ENCODE data around the gene MFSD1. TPM values are rescaled to one million over a fixed set of nuclear protein-coding genes. Genes with fewer than 3 reads are reported as not detected.

Gene MFSD1
- total and polyA plus RNA-seq, 2 of the 4 experiments (the other 2 are of a cell fraction) = 50.4 to 64.2 TPM

DNA sequence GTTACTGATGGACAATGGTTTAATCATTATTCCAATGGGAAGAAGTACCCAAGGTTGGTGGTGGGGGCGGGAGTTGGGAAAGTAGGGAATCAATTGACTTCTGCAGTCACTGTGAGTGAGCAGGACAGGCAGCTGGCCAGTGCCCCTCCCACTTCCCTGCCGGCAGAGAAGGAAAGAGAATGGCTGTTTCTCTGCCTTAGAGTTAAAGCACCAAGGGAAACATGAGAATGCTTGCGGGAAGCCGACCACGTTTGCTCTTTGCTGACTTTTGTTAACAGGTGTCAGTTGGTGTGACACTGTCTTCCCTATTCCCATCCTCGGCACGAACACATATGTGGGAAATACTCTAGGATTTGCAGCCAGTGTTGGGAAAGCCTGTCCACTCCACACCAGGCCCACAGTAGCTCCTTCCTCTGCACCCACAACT is 33.5 kb upstream of the MFSD1 start:
- Histone ChIP-seq H3K4me3 (ENCODE audit: insufficient read depth, low read depth, low read length) (no peak overlapping the region), H3K4me1 (ENCODE audit: control insufficient read depth, insufficient read depth, low read length) (peaks cover 21% of the 10 kb centered on the region), H3K23ac (ENCODE audit: low read depth, low read length) (peak overlapping the region; percentile 94), H3K18ac (ENCODE audit: low read depth, low read length) (peak overlapping the region; percentile 96), H3K4ac (ENCODE audit: low read depth, low read length) (peak overlapping the region; percentile 95), H2BK20ac (ENCODE audit: low read depth, low read length) (peak overlapping the region; percentile 97), H3K36me3 (ENCODE audit: control insufficient read depth, insufficient read depth, low read length) (no peaks in the 10 kb centered on the region), H3K56ac (ENCODE audit: extremely low read depth, insufficient read depth, low read length) (peak overlapping the region; percentile 84), H3K9me3 (ENCODE audit: control insufficient read depth, insufficient read depth, low read length) (no peaks in the 10 kb centered on the region), H3K9ac (ENCODE audit: low read depth, low read length) (peak overlapping the region; percentile 81), H2AK9ac (replicated peaks; ENCODE audit: low read depth, low read length, poor library complexity) (peak overlapping the region; percentile 26), H2BK5ac (ENCODE audit: low read depth, low read length, poor library complexity, severe bottlenecking) (peak overlapping the region; percentile 93), H3K14ac (replicated peaks; ENCODE audit: low read depth, low read length) (peak overlapping the region; percentile 95), H3K79me1 (ENCODE audit: low read depth in 1 of 2, low read length in 2 of 2) (no peaks in the 10 kb centered on the region; a peak in 1 of 4 replicates), H3K9me1 (ENCODE audit: insufficient read depth, low read length) (peaks cover 12% of the 10 kb centered on the region), H4K5ac (ENCODE audit: low read depth, low read length) (peak overlapping the region; percentile 95), H3K4me2 (ENCODE audit: low read depth, low read length) (peak overlapping the region; percentile 89), H2BK15ac (ENCODE audit: low read depth, low read length) (peak overlapping the region; percentile 68; the same call in 2 of the 3 replicates), H2AK5ac (ENCODE audit: low read depth, low read length) (peak overlapping the region; percentile 88), H4K8ac (ENCODE audit: low read depth in 2 of 2, low read length in 2 of 2) (peak overlapping the region; percentile 76 to 91), H3K27ac (ENCODE audit: insufficient read depth, low read length) (peak overlapping the region; percentile 96), H2BK120ac (ENCODE audit: low read depth, low read length) (peak overlapping the region; percentile 96), H4K20me1 (ENCODE audit: insufficient read depth, low read length) (0 out of 2 replicates have a peak, but pooled peaks cover 2% of the 10 kb centered on the region), H4K91ac (ENCODE audit: insufficient read depth, low read depth, low read length) (peak overlapping the region; percentile 87), H3K27me3 (ENCODE audit: control insufficient read depth, insufficient read depth, low read length) (no peaks in the 10 kb centered on the region), H2AFZ (replicated peaks; ENCODE audit: low read length, poor library complexity) (peak overlapping the region; percentile 75)
- WGBS, 2 experiments (ENCODE audit: extremely low coverage in 2 of 2, insufficient read length in 1 of 2) = no CpG with 5 or more reads among the region's 7 CpGs
- POLR2A ChIA-PET (ENCODE audit: unreplicated experiment) = interaction anchor here (0.6 kb wide), 1 partner anchor 1686 kb away, joined by 8 read pairs; no protein-coding TSS in a partner anchor
- intact Hi-C loops (cut with micrococcal nuclease) (no loop called here), in situ Hi-C loops (cut with MboI; ENCODE audit: low sequenced_read_pairs) (no loop called here), dilution Hi-C loops (cut with HindIII; ENCODE audit: low sequenced_read_pairs, unreplicated experiment) (no loop called here)
- DNase-seq (peak; percentile 78), ATAC-seq (ENCODE audit: low read depth) (peak; percentile 61)
- CTCF ChIA-PET = interaction anchor here (1.1 to 1.5 kb wide), 3 partner anchors 9 to 21 kb away, joined by 3 to 4 read pairs (median 3); no protein-coding TSS in a partner anchor
- no TSS peak for BruUV-seq (replicated peaks)
- TF ChIP-seq, protein P1, sequence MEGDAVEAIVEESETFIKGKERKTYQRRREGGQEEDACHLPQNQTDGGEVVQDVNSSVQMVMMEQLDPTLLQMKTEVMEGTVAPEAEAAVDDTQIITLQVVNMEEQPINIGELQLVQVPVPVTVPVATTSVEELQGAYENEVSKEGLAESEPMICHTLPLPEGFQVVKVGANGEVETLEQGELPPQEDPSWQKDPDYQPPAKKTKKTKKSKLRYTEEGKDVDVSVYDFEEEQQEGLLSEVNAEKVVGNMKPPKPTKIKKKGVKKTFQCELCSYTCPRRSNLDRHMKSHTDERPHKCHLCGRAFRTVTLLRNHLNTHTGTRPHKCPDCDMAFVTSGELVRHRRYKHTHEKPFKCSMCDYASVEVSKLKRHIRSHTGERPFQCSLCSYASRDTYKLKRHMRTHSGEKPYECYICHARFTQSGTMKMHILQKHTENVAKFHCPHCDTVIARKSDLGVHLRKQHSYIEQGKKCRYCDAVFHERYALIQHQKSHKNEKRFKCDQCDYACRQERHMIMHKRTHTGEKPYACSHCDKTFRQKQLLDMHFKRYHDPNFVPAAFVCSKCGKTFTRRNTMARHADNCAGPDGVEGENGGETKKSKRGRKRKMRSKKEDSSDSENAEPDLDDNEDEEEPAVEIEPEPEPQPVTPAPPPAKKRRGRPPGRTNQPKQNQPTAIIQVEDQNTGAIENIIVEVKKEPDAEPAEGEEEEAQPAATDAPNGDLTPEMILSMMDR (conservative IDR thresholded peaks at IDR 0.05; ENCODE audit: low read depth, low read length) = 0 out of 2 replicates have a peak, but pooled peaks have one; percentile 0
- no peak for TF ChIP-seq POLR2A (IDR thresholded peaks at IDR 0.05; ENCODE audit: low read depth, low read length)
- TF ChIP-seq CEBPB (IDR thresholded peaks at IDR 0.05; ENCODE audit: low read depth, low read length) = no peak
- TF ChIP-seq, protein P2, sequence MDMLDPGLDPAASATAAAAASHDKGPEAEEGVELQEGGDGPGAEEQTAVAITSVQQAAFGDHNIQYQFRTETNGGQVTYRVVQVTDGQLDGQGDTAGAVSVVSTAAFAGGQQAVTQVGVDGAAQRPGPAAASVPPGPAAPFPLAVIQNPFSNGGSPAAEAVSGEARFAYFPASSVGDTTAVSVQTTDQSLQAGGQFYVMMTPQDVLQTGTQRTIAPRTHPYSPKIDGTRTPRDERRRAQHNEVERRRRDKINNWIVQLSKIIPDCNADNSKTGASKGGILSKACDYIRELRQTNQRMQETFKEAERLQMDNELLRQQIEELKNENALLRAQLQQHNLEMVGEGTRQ (IDR thresholded peaks at IDR 0.05; ENCODE audit: low read depth, low read length) = no peak
- no peak for TF ChIP-seq SMC3 (IDR thresholded peaks at IDR 0.05; ENCODE audit: low read depth, low read length)
- TF ChIP-seq ELK1 (IDR thresholded peaks at IDR 0.05; ENCODE audit: borderline replicate concordance, low read depth, low read length) = no peak
- TF ChIP-seq CHD1 (IDR thresholded peaks at IDR 0.05; ENCODE audit: low read depth, low read length) = no peak
- peak; percentile 34; the same call in 1 of the 2 replicates for TF ChIP-seq NFE2L2 (IDR thresholded peaks at IDR 0.05; ENCODE audit: low read depth, low read length)
- TF ChIP-seq RFX5 (IDR thresholded peaks at IDR 0.05; ENCODE audit: low read depth, low read length) = no peak
- peak; percentile 53; the same call in 1 of the 2 replicates for TF ChIP-seq MAZ (IDR thresholded peaks at IDR 0.05; ENCODE audit: borderline replicate concordance, low read depth, low read length)
- TF ChIP-seq BHLHE40 (IDR thresholded peaks at IDR 0.05; ENCODE audit: low read depth, low read length) = no peak
- no peak for TF ChIP-seq RAD21 (IDR thresholded peaks at IDR 0.05; ENCODE audit: low read length)

Measured in IMR-90 (cell line).